Adrenal gland (tissue), 5 donors: ENCODE measurements around the gene CDC7.

ENCODE experiments used
- POLR2A ChIP-seq, 2 donors: fragments of 450-650 bp; IDR thresholded peaks; one replicate each; pipeline ENCODE4 v1.6.1; 2017; ENCODE audit warnings: antibody characterized with exemption in 2 of 2, mild to moderate bottlenecking in 2 of 2, moderate library complexity in 1 of 2
- TF ChIP-seq, protein P1 (sequence below), 6 experiments: fragments of 450-650 bp in 4 of 6; fragments of 200-600 bp in 2 of 6; sonication (generic) in 1 of 6; IDR thresholded peaks; 1 replicate in 5 of 6; 2 replicates in 1 of 6; pipeline versions ENCODE4 v1.5.1 to v1.8.0; 2016 to 2021; ENCODE audit warnings: antibody characterized with exemption in 6 of 6, mild to moderate bottlenecking in 2 of 6, moderate library complexity in 1 of 6
- donor health status: DM: no; HTN: no; CAD: no.

GRCh38 chr1:91545506-91546300 lies 45.1 kb downstream of the CDC7 start:
- TF ChIP-seq, protein P1, sequence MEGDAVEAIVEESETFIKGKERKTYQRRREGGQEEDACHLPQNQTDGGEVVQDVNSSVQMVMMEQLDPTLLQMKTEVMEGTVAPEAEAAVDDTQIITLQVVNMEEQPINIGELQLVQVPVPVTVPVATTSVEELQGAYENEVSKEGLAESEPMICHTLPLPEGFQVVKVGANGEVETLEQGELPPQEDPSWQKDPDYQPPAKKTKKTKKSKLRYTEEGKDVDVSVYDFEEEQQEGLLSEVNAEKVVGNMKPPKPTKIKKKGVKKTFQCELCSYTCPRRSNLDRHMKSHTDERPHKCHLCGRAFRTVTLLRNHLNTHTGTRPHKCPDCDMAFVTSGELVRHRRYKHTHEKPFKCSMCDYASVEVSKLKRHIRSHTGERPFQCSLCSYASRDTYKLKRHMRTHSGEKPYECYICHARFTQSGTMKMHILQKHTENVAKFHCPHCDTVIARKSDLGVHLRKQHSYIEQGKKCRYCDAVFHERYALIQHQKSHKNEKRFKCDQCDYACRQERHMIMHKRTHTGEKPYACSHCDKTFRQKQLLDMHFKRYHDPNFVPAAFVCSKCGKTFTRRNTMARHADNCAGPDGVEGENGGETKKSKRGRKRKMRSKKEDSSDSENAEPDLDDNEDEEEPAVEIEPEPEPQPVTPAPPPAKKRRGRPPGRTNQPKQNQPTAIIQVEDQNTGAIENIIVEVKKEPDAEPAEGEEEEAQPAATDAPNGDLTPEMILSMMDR (IDR thresholded peaks at IDR 0.05), result no peak
- no peak for TF ChIP-seq POLR2A (IDR thresholded peaks at IDR 0.05)
